ENCODE data around the gene FTCDNL1.

Gene FTCDNL1

DNA sequence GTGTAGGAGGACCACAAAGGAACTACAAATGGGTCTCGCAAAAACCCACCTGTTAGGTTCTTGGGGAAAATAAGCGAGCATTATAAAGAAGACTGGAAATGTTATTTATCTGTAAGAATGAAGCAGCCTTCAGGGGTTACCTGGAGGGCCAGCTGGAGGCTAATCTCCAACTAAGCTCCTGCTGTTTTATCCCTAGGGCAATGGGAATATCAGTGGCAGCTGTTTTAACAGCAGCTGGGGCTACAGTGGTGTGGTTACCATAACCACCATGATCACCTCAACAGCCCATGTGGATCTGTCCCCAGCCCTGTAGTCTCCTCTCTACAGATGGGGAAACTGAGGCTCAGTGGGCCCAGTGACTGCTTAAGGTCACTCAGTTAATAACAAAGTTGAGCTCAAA lies 108.1 kb downstream of the FTCDNL1 start:
- no peak for DNase-seq (ENCODE audit: low read depth)

DNA sequence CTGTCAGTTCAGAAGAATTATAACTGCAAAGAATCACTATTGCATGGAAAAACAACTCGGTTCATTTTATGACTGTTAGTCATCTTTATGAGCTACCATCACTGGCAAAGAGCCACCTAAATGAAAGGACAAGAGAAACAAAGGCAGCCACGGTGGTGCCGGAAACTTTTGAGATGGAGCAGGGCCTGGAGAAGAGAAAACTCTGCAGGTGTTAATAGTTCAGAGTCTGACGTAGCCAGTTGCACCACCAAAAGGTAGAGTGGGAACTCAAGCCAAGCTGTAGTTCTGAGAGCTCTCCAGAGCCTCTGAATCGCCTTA lies 110.9 kb downstream of the FTCDNL1 start:
- no peak for DNase-seq (ENCODE audit: low read depth)

DNA sequence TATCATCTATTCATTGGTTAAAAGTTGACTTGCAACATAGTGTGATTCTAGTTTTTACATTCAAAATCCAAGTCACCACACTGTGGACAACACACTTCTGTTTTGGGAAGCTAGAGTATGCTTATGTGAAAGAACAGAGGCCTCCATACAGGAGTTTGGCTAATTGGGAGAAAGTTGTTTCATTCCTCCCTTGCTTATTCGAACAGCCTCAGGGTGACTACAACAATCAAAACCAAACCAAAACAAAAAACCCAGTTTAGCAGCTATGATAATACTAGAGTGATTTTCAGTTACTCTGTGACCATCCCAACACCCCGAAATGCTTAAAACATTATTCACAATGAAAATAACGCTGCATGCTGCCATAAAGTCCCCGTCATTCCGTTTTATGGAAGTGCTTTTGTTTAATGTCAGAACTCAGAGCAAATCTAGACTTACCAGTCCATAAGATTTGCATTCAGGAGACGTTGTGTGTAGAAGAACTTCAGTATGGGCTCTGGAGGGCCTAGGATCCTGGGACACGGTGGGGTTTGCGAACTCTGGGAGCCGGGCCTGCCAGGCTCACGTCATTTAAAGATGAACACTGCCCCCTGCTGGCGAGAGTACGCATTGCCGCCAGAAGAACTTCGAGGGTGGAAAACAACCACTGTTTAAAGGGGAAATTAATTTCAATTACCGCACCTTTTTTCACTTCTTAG lies 111.4 kb downstream of the FTCDNL1 start:
- peak; percentile 34 for DNase-seq (ENCODE audit: low read depth)

DNA sequence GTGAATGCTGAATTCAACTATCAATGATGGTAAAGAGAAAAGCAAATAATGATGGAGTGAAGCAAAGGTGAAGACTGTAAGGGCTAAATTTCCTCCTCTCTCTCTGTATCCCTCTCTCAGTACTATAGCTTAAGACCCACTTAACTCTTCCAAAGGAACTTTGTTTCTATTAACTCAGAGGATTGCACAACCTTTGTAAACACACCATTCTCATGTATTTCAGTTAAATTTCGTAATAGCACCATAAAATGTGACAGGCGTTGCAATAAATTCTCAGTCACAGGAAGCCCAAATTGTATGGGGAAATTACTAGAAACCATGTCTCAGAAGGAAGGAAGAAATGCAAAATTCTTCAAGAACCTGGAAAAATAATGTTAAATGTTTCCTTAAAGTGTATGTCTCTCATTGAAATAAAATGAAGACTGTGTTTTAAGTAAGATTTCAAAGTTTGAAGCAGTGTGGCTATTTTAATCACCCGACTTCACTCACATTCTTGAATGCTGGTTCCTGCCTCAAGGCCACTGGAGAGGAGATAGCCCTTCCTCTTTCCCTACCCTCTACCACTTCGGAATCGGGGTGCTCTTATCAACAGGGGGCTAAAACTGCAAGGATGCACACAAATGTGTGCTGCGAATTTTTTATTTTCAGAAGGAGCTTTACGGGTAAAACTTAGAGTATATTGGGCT lies 112.1 kb downstream of the FTCDNL1 start:
- no peak for DNase-seq (ENCODE audit: low read depth)

DNA sequence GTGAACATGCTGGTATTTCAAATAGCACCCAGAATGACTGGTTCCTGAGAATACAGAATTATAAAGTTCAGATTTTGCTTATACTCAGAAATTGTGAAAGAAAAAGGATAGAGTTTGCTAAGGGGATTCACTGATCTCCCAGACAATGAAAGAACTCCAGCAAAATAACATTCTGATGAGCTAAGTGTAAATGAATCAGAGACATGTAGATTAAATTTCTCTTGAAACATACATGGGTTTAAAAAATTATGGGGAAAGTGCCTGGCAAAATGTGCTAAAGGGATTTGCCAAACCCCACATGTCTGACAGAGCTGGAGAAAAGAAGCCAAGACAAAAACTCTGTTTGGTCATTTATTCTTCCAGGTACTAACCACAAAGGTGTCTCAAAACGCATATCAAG lies 116.3 kb downstream of the FTCDNL1 start:
- DNase-seq (ENCODE audit: low read depth), result no peak

DNA sequence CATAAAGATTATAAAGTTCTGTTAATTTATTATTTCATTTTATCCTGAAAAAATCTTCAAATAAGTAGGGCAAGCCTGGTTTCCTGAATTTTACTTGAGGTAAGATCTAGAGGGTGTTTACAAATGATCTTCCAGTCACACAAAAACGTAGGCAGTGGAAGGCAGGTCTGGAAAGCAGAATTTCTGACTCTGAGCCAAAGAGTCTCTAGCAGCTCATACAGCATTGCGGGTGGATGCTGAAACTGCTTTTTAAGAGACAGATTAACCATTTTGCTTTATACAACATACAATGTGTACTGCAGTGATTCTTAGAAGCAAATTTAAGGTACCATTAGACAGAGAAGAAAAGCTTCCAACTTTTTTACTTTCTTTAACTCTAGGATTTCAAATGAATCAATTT lies 117.0 kb downstream of the FTCDNL1 start:
- no peak for DNase-seq (ENCODE audit: low read depth)

DNA sequence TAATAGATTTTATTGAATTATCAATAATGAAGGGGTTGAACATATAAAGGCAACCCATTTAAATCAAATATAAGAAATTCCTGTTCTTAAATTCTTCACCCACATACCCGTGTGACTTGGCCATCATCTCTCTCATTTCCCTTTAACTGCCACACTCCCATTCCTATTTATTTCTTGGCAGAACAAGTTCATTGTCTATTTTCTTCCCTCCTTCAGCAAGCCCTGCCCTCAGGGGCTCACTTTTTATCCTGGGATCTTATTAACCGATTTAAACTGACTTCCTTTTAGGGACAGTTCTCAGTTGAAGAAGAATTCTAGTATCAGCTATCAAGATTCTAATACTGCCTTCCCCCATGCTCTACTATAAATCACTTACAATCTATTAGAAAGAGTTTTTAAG lies 123.2 kb downstream of the FTCDNL1 start:
- DNase-seq (ENCODE audit: low read depth), result no peak

DNA sequence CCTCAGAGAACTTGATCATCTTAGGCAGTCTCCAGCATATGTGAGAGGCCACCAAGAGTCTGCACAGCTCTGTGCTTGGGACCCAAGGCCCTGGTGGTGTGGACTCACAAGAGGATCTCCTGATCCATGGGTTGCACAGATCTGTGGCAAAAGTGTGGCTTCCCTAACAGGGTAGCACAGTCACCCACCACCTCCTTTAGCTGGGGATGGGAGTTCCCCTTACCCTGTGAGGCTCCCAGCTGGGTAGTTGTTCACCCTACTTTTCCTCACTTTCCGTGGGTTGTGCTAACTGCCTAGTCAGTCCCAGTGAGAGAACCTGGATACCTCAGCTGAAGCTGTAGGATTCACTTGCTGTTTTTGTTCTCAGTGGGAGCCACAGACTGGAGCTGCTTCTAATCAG lies 123.7 kb downstream of the FTCDNL1 start:
- no peak for DNase-seq (ENCODE audit: low read depth)

DNA sequence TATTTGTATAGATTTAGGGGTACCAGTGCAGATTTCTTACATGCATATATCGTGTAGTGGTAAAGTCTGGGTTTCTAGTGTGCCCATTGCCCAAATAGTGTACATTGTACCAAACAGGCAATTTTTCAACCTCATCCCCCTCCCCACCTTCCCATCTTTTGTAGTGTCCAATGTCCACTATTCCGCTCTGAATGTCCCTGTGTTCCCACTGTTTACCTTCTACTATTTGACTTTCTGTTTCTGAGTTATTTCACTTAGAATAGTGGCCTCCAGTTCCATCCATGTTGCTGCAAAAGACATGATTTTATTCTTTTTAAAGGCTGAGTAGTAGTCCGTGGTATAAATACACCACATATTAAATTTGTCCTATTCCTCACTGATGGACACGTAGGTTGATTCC lies 132.9 kb downstream of the FTCDNL1 start:
- no peak for DNase-seq (ENCODE audit: low read depth)

DNA sequence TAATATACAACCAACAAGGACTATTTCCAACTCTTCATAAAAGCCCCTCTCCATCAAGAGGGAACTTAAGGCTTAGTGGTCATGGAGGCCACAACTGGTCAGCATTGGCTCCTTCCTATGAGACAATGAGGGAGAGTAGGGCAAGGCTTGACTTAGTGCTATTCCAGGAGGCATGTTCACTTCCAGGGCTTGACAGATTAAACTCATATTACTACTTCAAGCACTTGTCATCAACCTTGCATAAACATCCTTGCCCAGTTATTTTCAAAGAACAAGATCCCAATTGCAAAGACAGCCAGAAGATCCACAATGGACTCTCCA lies 133.4 kb downstream of the FTCDNL1 start:
- no peak for DNase-seq (ENCODE audit: low read depth)

DNA sequence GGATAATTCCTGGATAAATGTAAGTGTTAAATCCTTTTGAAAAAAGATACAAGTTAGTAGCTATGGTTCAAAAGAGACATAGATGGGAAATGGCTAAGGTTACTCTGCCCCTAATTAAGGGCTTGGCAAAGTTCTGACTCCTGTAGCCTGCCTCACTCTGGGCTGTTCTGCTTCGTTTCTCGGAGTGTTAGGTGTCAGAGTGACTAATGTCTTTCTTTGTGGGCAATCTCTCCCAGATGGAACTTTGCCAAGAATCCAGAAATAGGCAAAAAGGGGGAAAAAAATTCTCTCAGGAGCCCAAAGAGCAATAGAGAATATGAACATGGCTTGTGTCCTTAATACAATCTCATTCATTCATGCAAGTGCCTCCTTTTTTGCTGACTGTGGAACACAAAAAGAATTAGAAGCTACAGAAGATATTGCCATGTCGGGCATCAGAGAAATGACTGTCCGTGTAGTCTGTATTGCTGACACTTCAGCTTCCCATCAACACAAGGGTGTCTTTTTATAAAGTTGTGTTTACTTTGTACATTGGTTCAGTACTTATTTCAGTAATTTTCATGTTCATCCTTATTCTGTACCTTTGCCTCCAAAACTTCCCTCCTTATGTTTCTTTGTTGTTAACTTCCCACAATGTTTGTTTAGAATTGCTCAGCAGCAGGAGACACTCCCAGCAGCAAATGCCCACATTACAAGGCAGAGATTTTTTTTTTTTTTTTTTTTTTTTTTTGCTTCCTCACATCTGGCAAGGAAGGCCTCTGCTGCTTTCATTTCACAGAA lies 134.0 kb downstream of the FTCDNL1 start:
- DNase-seq (ENCODE audit: low read depth), result no peak

DNA sequence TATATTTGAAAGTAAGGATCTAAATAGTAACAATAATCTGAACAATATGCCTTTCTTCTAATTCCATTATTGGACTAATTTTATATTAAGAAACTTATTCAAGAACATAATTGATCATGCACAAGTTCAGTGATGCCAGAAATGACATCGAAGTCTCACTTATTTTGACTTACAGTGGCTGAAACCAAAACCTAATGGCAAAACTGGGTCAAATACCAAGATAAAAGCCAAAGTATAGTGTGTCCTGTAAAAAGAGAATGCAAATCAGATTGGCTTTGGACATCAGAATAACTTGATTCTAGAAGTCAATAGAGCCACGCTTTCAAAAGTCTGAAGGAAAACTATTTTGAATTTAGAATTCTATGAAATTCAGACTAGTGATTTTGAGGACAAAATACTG lies 137.2 kb downstream of the FTCDNL1 start:
- DNase-seq (ENCODE audit: low read depth), result no peak

DNA sequence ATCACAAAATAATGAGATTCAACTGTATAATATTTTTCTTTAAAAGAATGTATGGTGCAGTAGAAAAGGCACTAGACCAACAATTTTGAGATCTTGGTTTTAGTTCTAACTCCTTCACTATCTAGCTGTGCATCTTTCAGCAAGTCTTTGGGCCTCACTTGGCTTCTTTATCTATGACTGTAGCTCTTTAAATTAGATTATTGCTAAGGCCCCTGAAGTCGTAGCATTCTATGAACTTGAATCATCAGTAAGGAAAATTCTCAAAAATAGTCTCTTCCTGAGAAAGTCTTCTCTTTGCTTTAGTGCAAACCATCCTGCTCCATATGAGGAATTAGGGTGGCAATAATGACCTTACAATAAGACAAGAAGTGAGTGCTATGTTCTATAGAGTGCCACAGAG lies 140.4 kb downstream of the FTCDNL1 start:
- DNase-seq (ENCODE audit: low read depth), result no peak

Measured in activated T-helper 1 cell treated with Interleukin-2 at 50 U/mL for 16 hours (primary cell).